ENCODE data around the gene MYOF. TPM values are rescaled to one million over a fixed set of nuclear protein-coding genes. Genes with fewer than 3 reads are reported as not detected.

Gene MYOF
- total RNA-seq, 2 donors from 2014 or later: 21.1 to 25.7 TPM

GRCh38 chr10:93503075-93503474, 20.9 kb upstream of the MYOF start:
- no peaks in the 10 kb centered on the region for H3K4me1 ChIP-seq
- H3K27me3 ChIP-seq: no peaks in the 10 kb centered on the region
- no peaks in the 10 kb centered on the region for H3K9me3 ChIP-seq
- no peaks in the 10 kb centered on the region for H3K36me3 ChIP-seq (replicated peaks in 1 of 2; ENCODE audit: insufficient read depth in 1 of 2, low read depth in 2 of 2)
- DNase-seq: no peak
- TF ChIP-seq CTCF (IDR thresholded peaks at IDR 0.05) (no peak), POLR2A (IDR thresholded peaks at IDR 0.05) (no peak)
- H3K4me3 ChIP-seq: no peak overlapping the region
- no peak for ATAC-seq
- intact Hi-C loops (cut with DNase I): no loop called here
- WGBS, 2 donors: 28 to 44% methylated on average over 6 of the region's 6 CpGs
- peak overlapping the region in 1 of 4 donors; percentile 9 for H3K27ac ChIP-seq

DNA sequence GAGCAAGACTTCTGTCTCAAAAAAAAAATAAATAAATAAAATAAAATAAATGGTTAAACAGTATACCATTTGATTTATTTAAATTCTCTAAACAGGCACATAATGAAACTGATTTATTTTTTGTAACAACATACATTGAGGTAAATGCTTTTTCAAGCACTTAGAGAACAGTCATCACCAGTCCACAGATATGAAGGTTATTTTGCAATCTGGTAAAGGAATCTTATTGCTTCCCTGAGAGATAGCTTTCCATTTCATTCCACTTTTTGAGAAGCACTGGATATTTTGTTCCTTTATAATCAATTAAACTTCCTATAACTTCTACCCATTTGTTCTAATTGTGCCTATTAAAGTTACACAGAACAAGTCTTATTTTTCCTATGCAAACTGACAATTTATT, 19.5 kb upstream of the MYOF start:
- H3K4me1 ChIP-seq: peaks cover 4% of the 10 kb centered on the region
- no peak overlapping the region for H3K27ac ChIP-seq
- H3K36me3 ChIP-seq (replicated peaks in 1 of 2; ENCODE audit: insufficient read depth in 1 of 2, low read depth in 2 of 2): no peaks in the 10 kb centered on the region
- no peaks in the 10 kb centered on the region for H3K27me3 ChIP-seq
- DNase-seq: no peak
- ATAC-seq: no peak
- no peak for TF ChIP-seq CTCF (IDR thresholded peaks at IDR 0.05)
- no peak for TF ChIP-seq POLR2A (IDR thresholded peaks at IDR 0.05)
- no peaks in the 10 kb centered on the region for H3K9me3 ChIP-seq
- H3K4me3 ChIP-seq: no peak overlapping the region
- intact Hi-C loops (cut with DNase I): no loop called here

- H3K27ac ChIP-seq: no peak overlapping the region
- no peak overlapping the region for H3K4me3 ChIP-seq
- H3K9me3 ChIP-seq: no peaks in the 10 kb centered on the region
- intact Hi-C loops (cut with DNase I): no loop called here
- H3K4me1 ChIP-seq: peaks cover 11% of the 10 kb centered on the region
- H3K27me3 ChIP-seq: no peaks in the 10 kb centered on the region
- no peaks in the 10 kb centered on the region for H3K36me3 ChIP-seq (replicated peaks in 1 of 2; ENCODE audit: insufficient read depth in 1 of 2, low read depth in 2 of 2)
- TF ChIP-seq POLR2A (IDR thresholded peaks at IDR 0.05): no peak
- TF ChIP-seq CTCF (IDR thresholded peaks at IDR 0.05): no peak
- WGBS, 2 donors: 28 to 30% methylated on average over 5 of the region's 5 CpGs
- DNase-seq: no peak
- ATAC-seq: no peak
Measured at GRCh38 chr10:93498166-93498565, 16.0 kb upstream of the MYOF start.

DNA sequence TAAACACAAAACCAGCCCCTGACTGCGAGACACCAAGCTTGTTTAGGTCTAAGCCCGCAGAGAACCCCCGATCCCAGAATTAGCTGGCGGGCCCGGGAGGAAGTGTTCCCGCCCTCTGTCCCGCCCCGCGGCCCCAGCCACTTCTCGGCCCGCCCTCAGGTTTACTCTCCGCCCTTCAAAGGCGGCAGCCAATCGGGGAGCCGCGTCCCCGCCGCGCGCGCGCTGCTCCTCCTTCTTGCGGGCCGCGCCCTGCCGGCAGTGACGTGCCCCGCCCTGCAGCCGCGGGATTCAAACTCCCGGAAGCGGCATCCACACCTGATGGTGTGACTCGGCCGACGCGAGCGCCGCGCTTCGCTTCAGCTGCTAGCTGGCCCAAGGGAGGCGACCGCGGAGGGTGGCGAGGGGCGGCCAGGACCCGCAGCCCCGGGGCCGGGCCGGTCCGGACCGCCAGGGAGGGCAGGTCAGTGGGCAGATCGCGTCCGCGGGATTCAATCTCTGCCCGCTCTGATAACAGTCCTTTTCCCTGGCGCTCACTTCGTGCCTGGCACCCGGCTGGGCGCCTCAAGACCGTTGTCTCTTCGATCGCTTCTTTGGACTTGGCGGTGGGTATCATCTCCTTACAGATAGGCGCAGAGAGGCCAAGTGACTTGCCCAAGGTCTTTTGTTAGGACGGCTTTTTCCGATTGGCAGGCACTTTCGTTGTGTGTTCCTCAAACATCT, 14.3 kb upstream of the MYOF start, which contains the start of gene CEP55:
TSS of gene CEP55 (plus strand) at position 291 of the 720 bp plus-strand sequence. CDS start 3,440 bp downstream, outside the sequence.
- TF ChIP-seq POLR2A (IDR thresholded peaks at IDR 0.05): no peak
- TF ChIP-seq CTCF (IDR thresholded peaks at IDR 0.05): peak in 2 of 7 experiments; percentile 11 to 12
- intact Hi-C loops (cut with DNase I): no loop called here
- peak; percentile 90 to 95 (median 94) for DNase-seq
- Histone ChIP-seq H3K4me1 (peaks cover 11% of the 10 kb centered on the region), H3K36me3 (replicated peaks in 1 of 2; ENCODE audit: insufficient read depth in 1 of 2, low read depth in 2 of 2) (no peaks in the 10 kb centered on the region), H3K27ac (peak within 1 kb of the TSS in 2 of 4 donors; percentile 31 to 52), H3K9me3 (no peaks in the 10 kb centered on the region), H3K4me3 (peak within 1 kb of the TSS; percentile 30 to 46), H3K27me3 (no peaks in the 10 kb centered on the region)
- peak; percentile 100 for ATAC-seq
- WGBS, 2 donors: 1 to 3% methylated on average over 29 to 67 of the region's 68 CpGs
